ENCODE results near the gene HOXA3. TPM values are rescaled to one million over a fixed set of nuclear protein-coding genes. Genes with fewer than 3 reads are reported as not detected.
A peak's percentile ranks its signal among the peaks of the same experiment; 100 is the strongest.

Gene HOXA3
- total RNA-seq, 1 experiment from 2014 or later = 4.7 TPM

GRCh38 chr7:27189997-27190748, 37.8 kb upstream of the HOXA3 start:
- no peak for DNase-seq (ENCODE audit: low read depth)

DNA sequence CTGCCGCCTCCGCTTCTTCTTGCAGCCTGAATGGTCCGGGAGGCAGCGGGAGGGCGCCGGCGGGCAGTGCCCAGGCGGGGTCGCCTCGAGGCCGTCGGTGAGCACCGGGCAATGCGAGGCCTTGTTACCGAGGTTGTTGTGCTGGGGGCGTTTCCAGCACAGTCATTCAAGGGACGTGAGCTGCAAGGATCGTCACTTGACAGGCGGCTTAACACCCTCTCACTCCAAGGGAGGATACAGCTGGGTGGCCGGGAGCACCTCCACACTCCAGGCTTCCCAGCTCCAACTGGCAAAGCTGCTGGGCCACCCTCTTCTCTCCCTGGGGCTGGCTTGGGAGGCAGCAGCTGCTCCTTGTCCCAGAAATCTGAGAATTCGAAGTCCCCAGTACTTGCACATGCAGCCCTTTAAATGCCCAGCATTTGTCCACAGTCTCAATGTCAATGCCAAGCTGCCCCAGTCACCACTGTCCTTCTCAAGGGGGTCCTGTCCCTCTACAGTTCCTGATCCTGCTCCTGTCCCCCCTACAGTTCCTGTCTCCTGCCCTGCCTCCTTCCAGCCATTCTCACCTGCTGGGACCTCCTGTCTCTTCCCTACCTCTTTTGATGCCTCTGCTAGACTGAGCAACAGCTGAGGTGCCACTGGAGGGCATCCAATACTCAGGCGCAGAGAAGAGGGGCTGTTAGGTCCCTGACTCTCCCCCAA, 37.1 kb upstream of the HOXA3 start:
- DNase-seq (ENCODE audit: low read depth) = no peak

DNA sequence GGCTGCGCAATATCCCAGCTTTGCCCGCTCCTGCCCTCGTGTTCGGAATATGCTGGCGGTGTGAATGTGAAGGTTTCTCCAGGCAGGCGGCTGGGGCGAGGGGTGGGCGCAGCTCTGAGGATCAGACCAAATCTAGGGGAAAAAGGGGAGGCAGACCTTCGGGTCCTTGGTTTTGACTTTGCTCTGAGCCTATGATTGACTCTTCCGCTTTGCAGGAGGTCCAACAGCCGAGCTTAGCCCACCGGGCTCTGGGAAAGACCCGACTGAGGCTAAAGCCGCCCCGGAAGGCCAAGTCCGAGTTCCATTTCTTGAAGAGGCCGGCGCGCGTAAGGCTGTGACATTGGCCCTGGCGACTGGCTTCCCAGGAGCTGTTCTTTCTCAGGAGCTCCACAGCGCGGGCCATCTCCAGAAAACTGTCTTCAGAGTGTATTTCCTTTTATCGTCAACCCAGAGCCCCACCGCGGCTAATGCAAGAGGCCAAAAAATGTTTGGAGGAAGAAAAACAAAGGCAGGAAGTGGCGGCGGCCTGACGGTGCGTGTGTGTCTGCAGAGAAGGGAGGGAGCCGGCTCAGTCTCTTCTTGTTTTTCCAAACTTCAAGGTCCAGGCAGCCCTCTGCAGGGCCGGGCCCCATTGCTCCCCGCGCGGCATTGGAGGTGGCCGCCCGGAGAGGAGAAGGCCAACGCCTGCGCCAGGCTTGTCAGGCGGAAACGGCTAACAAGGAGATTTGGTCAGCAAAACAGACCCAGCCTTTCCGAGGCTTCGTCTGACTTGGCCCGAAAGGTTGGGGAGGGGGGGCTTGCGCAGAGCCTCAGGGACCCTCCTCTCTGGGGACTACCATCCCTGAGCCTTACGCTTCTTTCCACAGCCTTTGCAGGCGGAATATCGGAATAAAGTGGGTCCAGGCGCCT, 36.3 kb upstream of the HOXA3 start:
- DNase-seq (ENCODE audit: low read depth) = no peak

DNA sequence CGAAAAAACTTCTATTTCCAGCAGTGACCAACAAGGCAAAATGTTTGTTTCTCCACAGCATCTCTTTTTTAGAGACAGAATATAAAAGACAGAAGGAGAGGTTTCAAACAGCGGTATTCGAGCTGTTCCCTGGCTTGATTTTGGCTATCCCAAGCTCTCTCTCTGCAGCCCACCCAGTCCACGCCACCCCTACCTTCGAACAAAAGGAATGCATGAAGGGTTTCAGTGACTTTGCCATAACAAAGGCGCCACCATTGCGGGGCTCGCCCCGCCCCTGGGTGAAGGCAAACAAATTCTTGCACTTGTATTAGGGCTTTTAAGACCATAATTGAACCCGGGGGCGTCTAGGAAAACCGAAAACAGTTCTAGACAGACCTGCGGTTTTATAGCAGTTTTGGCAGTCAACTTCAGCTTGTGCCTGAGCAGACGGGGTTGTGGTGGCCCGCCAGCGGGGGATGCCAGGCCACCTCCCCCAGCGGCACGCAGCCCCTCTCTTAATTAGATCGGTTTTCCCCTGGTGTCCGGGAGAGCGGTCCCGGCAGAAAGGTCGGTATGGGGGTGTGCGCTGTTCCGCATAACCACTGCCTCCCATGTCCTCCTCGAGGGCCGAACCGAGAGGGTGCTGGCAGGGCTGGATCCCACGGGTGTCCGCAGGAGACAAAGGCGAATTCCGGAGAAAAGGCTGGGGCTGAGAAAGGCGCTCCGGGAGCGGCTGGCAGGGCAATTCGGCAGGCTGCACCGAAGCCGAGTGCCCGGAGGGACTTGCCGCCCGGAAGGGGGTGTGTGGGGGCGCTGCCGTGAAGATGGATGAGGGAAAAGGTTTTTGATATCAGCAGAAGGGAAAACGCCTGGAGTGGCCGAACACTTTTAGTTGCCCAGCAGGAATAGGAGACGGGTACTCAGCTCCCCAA, 35.3 kb upstream of the HOXA3 start:
- DNase-seq (ENCODE audit: low read depth) = no peak

DNA sequence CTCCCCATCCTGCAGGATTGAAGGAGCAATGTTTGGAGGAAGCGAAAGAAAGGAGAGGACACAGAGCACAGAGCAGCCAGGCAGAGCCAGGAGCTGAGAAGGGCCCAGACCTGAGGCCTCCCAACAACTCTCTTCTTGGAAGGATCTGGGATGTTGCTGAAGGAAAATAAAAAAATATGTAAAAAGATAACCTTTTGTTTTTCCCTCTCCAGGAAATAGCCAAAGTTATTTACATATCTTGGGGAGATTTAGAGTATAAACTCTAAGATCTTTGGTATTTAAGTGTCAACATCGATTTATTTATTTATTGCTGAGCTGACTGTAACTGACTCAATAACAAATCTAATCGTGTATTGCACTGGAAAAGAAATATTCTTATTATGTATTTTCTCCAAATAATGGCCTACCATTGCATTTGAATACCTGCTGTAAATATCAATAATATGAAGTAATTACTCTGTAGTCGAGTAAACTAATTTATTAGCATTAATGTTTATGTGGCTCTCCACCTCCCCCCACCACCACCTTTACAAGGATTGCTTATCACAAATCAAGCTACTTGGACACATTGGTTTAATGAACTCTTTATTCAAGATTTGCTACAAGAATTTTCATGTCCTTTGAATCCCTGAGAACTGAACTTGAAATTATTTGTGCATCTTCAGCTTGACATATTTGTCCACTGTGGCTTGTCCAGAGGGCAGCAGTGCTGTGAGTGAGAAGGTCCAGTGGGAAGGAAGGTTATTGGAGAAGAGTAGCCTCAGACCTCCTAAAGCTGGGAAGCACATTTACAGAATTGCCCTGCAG, 34.5 kb upstream of the HOXA3 start:
- no peak for DNase-seq (ENCODE audit: low read depth)

DNA sequence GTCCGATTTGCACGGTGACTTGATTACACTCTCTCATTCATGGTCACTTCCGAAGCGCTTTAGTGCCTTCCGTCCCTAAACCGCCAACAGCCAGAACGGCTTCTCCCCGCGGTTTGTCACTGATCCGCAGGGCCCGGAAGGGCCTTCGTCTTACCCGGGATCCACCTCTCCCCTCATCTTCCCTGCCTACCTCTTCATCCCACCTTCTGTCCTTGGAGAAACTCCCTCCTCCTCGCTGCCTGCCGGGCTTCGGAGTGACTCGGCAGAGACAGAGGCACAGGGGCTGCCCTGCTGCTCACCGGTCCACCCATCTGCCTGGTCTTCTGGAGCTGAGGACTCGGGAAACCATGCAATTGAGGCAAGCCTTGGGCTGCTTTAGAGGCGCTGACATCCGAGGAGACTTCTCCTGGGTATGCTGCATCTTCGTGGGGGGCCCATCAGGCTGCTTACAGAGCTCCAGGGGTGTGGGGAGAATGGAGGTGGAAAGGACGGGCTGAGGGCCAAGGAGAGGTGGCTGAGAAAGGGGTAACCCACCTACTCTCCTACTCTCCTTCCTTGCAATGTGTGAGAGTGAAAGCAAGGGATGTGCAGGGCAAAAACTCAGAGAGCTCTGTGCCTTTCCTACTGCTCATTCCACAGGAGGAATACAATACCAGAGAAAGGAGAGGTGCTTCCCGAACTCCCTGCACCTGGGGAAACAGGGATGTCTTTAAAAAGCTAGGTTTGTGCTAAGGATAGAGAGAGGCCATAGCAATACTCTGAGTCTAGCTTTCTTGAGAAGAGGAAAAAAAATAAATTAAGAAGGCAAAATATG, 33.7 kb upstream of the HOXA3 start:
- no peak for DNase-seq (ENCODE audit: low read depth)

DNA sequence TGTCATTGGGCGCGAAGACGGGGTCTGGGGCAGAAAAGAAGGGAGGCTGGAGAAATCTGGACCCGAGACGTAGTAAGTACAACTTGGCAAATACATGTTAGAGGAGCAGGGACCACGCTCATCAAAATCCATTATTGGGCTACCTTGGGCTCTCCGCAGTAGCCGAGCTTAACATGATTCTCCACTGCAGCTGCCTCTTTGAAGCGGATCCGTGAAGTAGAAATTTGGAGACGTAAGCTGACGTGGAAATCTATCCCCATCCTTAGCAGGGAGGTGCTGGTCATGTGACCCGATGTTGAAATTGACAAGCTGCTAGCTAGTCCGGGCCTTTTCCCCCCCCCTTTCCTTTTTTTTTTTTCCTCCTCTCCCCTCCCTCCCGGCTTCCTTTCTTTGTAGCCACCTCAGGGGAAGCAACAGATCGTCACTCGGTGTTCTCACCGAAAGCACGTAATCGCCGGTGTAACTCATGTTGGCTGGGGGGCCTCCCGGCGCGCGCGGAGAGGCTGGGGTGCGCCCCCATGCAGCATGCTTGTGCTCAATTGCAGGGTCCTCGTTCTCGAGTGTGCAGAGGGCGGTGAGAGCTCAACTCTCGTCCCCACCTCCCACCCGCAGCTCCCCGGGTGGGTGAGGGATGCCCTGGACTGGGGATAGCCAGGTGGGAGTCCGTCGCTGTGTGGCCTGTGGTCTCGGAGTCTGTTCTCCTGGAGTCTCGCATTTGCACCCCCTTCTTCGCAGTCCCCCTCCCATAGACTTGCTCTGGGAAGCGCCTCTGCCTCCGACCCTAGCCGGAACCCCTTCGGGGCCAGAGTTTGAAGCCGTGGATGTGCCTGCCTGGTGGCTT, 32.9 kb upstream of the HOXA3 start, which contains the start of gene HOXA11:
HOXA11 (minus strand) TSS at position 220 of the 841 bp plus-strand sequence; CDS start at position 132, 88 bp downstream.
- peak; percentile 48 for DNase-seq (ENCODE audit: low read depth)

GRCh38 chr7:27184337-27185012, 32.1 kb upstream of the HOXA3 start:
- DNase-seq (ENCODE audit: low read depth) = peak; percentile 66

- DNase-seq (ENCODE audit: low read depth) = peak; percentile 55
Measured at GRCh38 chr7:27183682-27184336, 31.4 kb upstream of the HOXA3 start.

- DNase-seq (ENCODE audit: low read depth) = no peak
Measured at GRCh38 chr7:27182861-27183681, 30.7 kb upstream of the HOXA3 start.

GRCh38 chr7:27182285-27182841, 30.0 kb upstream of the HOXA3 start:
- DNase-seq (ENCODE audit: low read depth) = no peak

DNA sequence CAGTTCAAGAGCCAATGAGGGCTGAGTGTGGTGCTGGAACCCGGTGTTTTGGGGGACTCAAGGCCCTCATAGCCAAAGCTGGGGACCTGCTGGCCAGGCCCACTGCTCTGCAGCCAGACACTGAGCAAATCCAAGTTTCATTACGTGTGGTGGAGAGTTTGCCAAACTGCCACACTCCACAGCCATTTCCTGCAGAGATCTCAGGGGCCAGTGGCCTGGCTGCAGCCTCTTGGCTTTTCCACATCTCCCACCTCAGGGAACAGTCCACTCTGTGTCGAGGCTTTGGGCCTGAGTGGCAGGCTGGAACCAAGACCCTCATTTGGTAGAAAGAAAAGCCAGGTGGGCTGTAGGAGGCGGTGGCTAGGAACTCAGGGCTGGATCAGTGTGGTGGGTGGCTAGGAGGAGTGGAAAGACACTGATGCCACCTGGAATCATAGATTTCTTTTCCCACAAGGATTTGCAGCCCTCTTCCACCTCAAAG, 29.5 kb upstream of the HOXA3 start:
- no peak for DNase-seq (ENCODE audit: low read depth)

- DNase-seq (ENCODE audit: low read depth) = no peak
Measured at GRCh38 chr7:27180431-27181420, 28.3 kb upstream of the HOXA3 start.

Measured in LHCN-M2 (cell line).